Measurements from ENCODE around the gene TUBAL3.

DNA sequence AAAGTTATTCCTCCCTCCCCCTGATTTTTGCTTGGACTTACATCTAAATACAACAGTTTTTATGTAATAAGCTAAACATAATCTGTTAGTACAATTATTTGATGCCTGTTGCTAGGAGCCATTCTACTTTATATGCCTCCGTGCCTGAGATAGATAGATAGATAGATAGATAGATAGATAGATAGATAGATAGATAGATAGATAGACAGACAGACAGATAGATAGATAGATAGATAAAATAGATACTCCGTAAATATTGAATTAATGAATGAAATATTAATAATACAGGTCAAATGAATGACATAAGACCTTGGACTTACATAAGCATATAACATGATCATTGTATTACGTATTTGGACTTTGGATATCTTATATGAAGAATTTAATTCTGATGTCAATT, 30.7 kb upstream of the TUBAL3 start:
- TF ChIP-seq POLR2AphosphoS5 (IDR thresholded peaks at IDR 0.05), result no peak
- TF ChIP-seq, protein P1, sequence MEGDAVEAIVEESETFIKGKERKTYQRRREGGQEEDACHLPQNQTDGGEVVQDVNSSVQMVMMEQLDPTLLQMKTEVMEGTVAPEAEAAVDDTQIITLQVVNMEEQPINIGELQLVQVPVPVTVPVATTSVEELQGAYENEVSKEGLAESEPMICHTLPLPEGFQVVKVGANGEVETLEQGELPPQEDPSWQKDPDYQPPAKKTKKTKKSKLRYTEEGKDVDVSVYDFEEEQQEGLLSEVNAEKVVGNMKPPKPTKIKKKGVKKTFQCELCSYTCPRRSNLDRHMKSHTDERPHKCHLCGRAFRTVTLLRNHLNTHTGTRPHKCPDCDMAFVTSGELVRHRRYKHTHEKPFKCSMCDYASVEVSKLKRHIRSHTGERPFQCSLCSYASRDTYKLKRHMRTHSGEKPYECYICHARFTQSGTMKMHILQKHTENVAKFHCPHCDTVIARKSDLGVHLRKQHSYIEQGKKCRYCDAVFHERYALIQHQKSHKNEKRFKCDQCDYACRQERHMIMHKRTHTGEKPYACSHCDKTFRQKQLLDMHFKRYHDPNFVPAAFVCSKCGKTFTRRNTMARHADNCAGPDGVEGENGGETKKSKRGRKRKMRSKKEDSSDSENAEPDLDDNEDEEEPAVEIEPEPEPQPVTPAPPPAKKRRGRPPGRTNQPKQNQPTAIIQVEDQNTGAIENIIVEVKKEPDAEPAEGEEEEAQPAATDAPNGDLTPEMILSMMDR (IDR thresholded peaks at IDR 0.05 in 8 of 11, conservative IDR thresholded peaks at IDR 0.05 in 3 of 11), result no peak
- no peak for TF ChIP-seq POLR2A (IDR thresholded peaks at IDR 0.05)

Measured in spleen (tissue), 7 donors.